Measurements from ENCODE around the gene FAM227B.

DNA sequence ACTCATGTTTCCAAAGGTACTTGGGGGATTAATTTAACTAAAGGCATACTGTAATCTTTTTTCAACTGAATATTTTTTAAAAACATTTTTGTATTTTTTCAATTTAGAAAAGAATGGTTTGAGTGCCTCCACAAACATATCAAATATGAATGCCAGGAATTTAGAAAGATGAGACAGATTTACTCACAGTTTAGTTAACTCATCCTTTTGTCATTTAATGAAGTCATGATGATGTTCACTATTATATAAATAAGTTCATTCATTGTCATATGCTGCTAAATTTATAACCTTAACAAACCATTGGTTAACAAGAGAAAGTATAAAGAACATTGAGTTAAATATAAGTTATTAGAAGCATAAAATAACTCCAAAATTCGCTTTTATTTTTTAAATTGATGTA lies 147.6 kb downstream of the FAM227B start:
- TF ChIP-seq EZH2 (IDR thresholded peaks at IDR 0.05; ENCODE audit: low read depth): no peak
- TF ChIP-seq, protein P1, sequence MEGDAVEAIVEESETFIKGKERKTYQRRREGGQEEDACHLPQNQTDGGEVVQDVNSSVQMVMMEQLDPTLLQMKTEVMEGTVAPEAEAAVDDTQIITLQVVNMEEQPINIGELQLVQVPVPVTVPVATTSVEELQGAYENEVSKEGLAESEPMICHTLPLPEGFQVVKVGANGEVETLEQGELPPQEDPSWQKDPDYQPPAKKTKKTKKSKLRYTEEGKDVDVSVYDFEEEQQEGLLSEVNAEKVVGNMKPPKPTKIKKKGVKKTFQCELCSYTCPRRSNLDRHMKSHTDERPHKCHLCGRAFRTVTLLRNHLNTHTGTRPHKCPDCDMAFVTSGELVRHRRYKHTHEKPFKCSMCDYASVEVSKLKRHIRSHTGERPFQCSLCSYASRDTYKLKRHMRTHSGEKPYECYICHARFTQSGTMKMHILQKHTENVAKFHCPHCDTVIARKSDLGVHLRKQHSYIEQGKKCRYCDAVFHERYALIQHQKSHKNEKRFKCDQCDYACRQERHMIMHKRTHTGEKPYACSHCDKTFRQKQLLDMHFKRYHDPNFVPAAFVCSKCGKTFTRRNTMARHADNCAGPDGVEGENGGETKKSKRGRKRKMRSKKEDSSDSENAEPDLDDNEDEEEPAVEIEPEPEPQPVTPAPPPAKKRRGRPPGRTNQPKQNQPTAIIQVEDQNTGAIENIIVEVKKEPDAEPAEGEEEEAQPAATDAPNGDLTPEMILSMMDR (conservative IDR thresholded peaks at IDR 0.05): no peak

Measured in PC-9 (cell line).